ENCODE data around the gene OR2AK2.

OR2AK2 gene

GRCh38 chr1:248009681-248010080, 44.6 kb downstream of the OR2AK2 start:
- ChIA-PET POLR2A (ENCODE audit: low non-redundant PET) (no interaction called here), CTCF (no interaction called here)
- DNase-seq (ENCODE audit: low spot score): no peak
- no peak for TF ChIP-seq CTCF (conservative IDR thresholded peaks at IDR 0.05; ENCODE audit: low read depth)
- no peak overlapping the region for H3K27ac ChIP-seq

- no peak within 1 kb of the TSS for H3K27ac ChIP-seq
- no peak for DNase-seq (ENCODE audit: low spot score)
- ChIA-PET POLR2A (ENCODE audit: low non-redundant PET) (no interaction called here), CTCF (no interaction called here)
- no peak for TF ChIP-seq CTCF (conservative IDR thresholded peaks at IDR 0.05; ENCODE audit: low read depth)
These were observed 48.2 kb downstream of the OR2AK2 start, which contains the start of gene OR2L5 for GRCh38 chr1:248013229-248013710. OR2L5 (plus strand) TSS chr1:248013660; CDS start chr1:248021948, 8,288 bp downstream.

- H3K27ac ChIP-seq: no peak overlapping the region
- DNase-seq (ENCODE audit: low spot score): no peak
- ChIA-PET POLR2A (ENCODE audit: low non-redundant PET) (no interaction called here), CTCF (no interaction called here)
- TF ChIP-seq CTCF (conservative IDR thresholded peaks at IDR 0.05; ENCODE audit: low read depth): no peak
These were observed 50.8 kb downstream of the OR2AK2 start for GRCh38 chr1:248015803-248016202.
